ENCODE measurements around the gene AVPI1. TPM values are rescaled to one million over a fixed set of nuclear protein-coding genes. Genes with fewer than 3 reads are reported as not detected.

AVPI1 gene
- total RNA-seq, 4 donors from 2014 or later = 1.4 to 14.1 (median 3.0) TPM

GRCh38 chr10:97676770-97677581 lies 10.1 kb downstream of the AVPI1 start:
- H3K4me1 ChIP-seq = no peaks in the 10 kb centered on the region
- no peaks in the 10 kb centered on the region for H3K27me3 ChIP-seq
- in situ Hi-C loops (cut with MboI; ENCODE audit: low sequenced_read_pairs in 4 of 4) = loop anchor here in 3 of 4 donors (5.0 to 10.0 kb wide), 2 partner anchors 55 to 58 kb away; partner anchors contain the start of gene ZFYVE27 (in 2 of the 3)
- TF ChIP-seq POLR2A (IDR thresholded peaks at IDR 0.05) (no peak), CTCF (IDR thresholded peaks at IDR 0.05 in 4 of 5, conservative IDR thresholded peaks at IDR 0.05 in 1 of 5) (peak; percentile 48 to 90 (median 80))
- H3K4me3 ChIP-seq = no peak overlapping the region
- H3K27ac ChIP-seq = no peak overlapping the region
- intact Hi-C loops (cut with DNase I; ENCODE audit: low total_unique reads) = loop anchor here (1.0 to 5.0 kb wide), 2 partner anchors 35 to 54 kb away; partner anchors contain the start of gene MARVELD1
- ATAC-seq (peak; percentile 56 to 69), DNase-seq (no peak)
- H3K9me3 ChIP-seq = no peaks in the 10 kb centered on the region
- H3K36me3 ChIP-seq = peaks cover 0 to 30% of the 10 kb centered on the region in 2 donors

- in situ Hi-C loops (cut with MboI; ENCODE audit: low sequenced_read_pairs in 4 of 4) = loop anchor here in 3 of 4 donors (5.0 to 10.0 kb wide), 2 partner anchors 57 to 60 kb away; partner anchors contain the start of gene ZFYVE27 (in 2 of the 3)
- DNase-seq (no peak), ATAC-seq (no peak)
- Histone ChIP-seq H3K9me3 (no peaks in the 10 kb centered on the region), H3K27ac (no peak overlapping the region), H3K27me3 (no peaks in the 10 kb centered on the region), H3K36me3 (peaks cover 0 to 30% of the 10 kb centered on the region in 2 donors), H3K4me3 (no peak overlapping the region), H3K4me1 (no peaks in the 10 kb centered on the region)
- TF ChIP-seq POLR2A (IDR thresholded peaks at IDR 0.05) (no peak), CTCF (IDR thresholded peaks at IDR 0.05 in 4 of 5, conservative IDR thresholded peaks at IDR 0.05 in 1 of 5) (no peak)
- intact Hi-C loops (cut with DNase I; ENCODE audit: low total_unique reads) = loop anchor here (5.0 kb wide), 1 partner anchor 37 kb away; the partner anchor contains the start of gene MARVELD1
These were observed 11.8 kb downstream of the AVPI1 start for GRCh38 chr10:97675222-97675621.

DNA sequence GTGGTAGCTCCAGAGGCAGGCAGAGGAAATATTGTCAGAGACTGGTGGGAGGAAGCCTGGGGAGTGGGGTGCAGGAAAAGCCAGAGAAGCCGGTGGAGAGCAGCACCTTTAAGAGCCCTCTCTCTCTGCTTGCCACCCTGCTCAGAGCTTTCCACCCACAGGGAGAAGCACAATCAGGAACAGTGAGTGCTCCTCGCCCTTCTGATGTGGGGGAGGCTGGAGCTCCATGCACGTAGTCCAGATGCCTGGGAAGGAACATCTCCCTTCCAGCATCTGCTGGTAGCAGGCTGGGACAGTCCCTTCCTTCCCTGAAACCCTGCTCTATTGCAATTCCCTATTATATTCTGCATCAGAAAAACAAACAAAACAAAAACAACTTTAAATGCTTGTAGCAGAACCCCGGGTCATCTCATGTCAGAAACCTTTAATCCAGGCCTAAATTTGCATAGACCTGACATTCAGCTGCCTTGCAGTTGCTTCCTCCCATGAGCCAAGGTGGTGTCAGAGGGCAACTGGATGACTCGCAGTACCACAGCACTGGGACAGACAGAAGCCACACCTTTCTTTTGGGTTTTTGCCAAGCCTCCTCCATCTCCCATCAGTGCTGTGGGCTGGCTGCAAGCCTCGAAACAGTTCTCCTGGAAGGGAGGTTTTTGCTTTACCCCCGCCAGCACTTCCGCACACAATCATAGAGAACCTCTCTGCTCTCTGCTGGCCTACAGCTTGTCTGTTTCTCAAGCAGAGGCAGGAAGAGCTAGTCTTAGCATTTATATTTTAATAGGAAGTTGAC lies 13.1 kb downstream of the AVPI1 start:
- H3K27ac ChIP-seq = no peak overlapping the region
- no peaks in the 10 kb centered on the region for H3K27me3 ChIP-seq
- intact Hi-C loops (cut with DNase I; ENCODE audit: low total_unique reads) = no loop called here
- DNase-seq (no peak), ATAC-seq (no peak)
- in situ Hi-C loops (cut with MboI; ENCODE audit: low sequenced_read_pairs in 4 of 4) = loop anchor here in 2 of 4 donors (10.0 kb wide), 1 partner anchor 61 kb away; the partner anchor contains the start of gene ZFYVE27 (in 2 of the 2)
- no peak overlapping the region for H3K4me3 ChIP-seq
- no peaks in the 10 kb centered on the region for H3K4me1 ChIP-seq
- peaks cover 0 to 37% of the 10 kb centered on the region in 2 donors for H3K36me3 ChIP-seq
- no peaks in the 10 kb centered on the region for H3K9me3 ChIP-seq
- no peak for TF ChIP-seq CTCF (IDR thresholded peaks at IDR 0.05 in 4 of 5, conservative IDR thresholded peaks at IDR 0.05 in 1 of 5)
- no peak for TF ChIP-seq POLR2A (IDR thresholded peaks at IDR 0.05)

- no peak for DNase-seq
- TF ChIP-seq POLR2A (IDR thresholded peaks at IDR 0.05) (no peak), CTCF (IDR thresholded peaks at IDR 0.05 in 4 of 5, conservative IDR thresholded peaks at IDR 0.05 in 1 of 5) (no peak)
These were observed 17.5 kb downstream of the AVPI1 start for GRCh38 chr10:97669571-97669970.

More at GRCh38 chr10:97669571-97669970, 17.5 kb downstream of the AVPI1 start:
- no peaks in the 10 kb centered on the region for H3K27me3 ChIP-seq
- no peak overlapping the region for H3K27ac ChIP-seq
- intact Hi-C loops (cut with DNase I; ENCODE audit: low total_unique reads) (no loop called here), in situ Hi-C loops (cut with MboI; ENCODE audit: low sequenced_read_pairs in 4 of 4) (no loop called here)
- peaks cover 0 to 57% of the 10 kb centered on the region in 2 donors for H3K36me3 ChIP-seq
- H3K4me1 ChIP-seq = no peaks in the 10 kb centered on the region
- H3K9me3 ChIP-seq = no peaks in the 10 kb centered on the region
- no peak overlapping the region for H3K4me3 ChIP-seq
- ATAC-seq = no peak

Data from gastrocnemius medialis (tissue), 4 donors.